Neuronal stem cell (in vitro differentiated cells): ENCODE data around the gene SORCS3.

Experiments used
- DNase-seq: peaks from one replicate; pipeline ENCODE4 v3.0.0-alpha.2; 2013; ENCODE audit warnings: low spot score
- H2AFZ ChIP-seq: one replicate; pipeline ENCODE4 v1.6.1; 2013; ENCODE audit warnings: mild to moderate bottlenecking, low read length, inconsistent platforms
- H2AK5ac ChIP-seq: 2 replicates; pipeline ENCODE4 v1.6.1; 2013; ENCODE audit warnings: low read depth, mild to moderate bottlenecking, inconsistent platforms, low read length, moderate library complexity, mixed read lengths
- H2BK120ac ChIP-seq: 2 replicates; pipeline ENCODE4 v1.6.1; 2013; ENCODE audit warnings: low read depth, mild to moderate bottlenecking, inconsistent platforms, low read length, moderate library complexity, mixed read lengths
- H2BK12ac ChIP-seq: one replicate; pipeline ENCODE4 v1.6.1; 2013; ENCODE audit warnings: low read length, inconsistent platforms
- H2BK15ac ChIP-seq: 2 replicates; pipeline ENCODE4 v1.6.1; 2013; ENCODE audit warnings: mild to moderate bottlenecking, low read length, inconsistent platforms, mixed read lengths
- H2BK5ac ChIP-seq: one replicate; pipeline ENCODE4 v1.6.1; 2013; ENCODE audit warnings: inconsistent platforms, mild to moderate bottlenecking, low read length, moderate library complexity
- H3K14ac ChIP-seq: one replicate; pipeline ENCODE4 v1.6.1; 2013; ENCODE audit warnings: low read length, inconsistent platforms
- H3K18ac ChIP-seq: 2 replicates; pipeline ENCODE4 v1.6.1; 2013; ENCODE audit warnings: low read length, inconsistent platforms
- H3K23ac ChIP-seq: 2 replicates; pipeline ENCODE4 v1.6.1; 2013; ENCODE audit warnings: low read depth, mild to moderate bottlenecking, mixed read lengths, low read length, inconsistent platforms; ENCODE audit not compliant: poor library complexity
- H3K27ac ChIP-seq: replicated peaks from 3 replicates; pipeline ENCODE4 v1.5.1; 2013; ENCODE audit warnings: low read length, inconsistent platforms
- H3K27me3 ChIP-seq, 3 experiments: 2 replicates each; pipeline ENCODE4 v1.6.1; 2013; ENCODE audit warnings: low read length in 3 of 3, mild to moderate bottlenecking in 2 of 3, inconsistent platforms in 1 of 3, low read depth in 1 of 3, mixed read lengths in 1 of 3, moderate library complexity in 1 of 3; ENCODE audit not compliant: control insufficient read depth in 3 of 3, insufficient read depth in 3 of 3
- H3K36me3 ChIP-seq, 2 donors: replicated peaks in 1 of 2; 2 replicates each; pipeline ENCODE4 v1.6.1; 2013; ENCODE audit warnings: low read length in 2 of 2; ENCODE audit not compliant: control insufficient read depth in 2 of 2, insufficient read depth in 2 of 2
- H3K4ac ChIP-seq: 2 replicates; pipeline ENCODE4 v1.6.1; 2013; ENCODE audit warnings: inconsistent platforms, mild to moderate bottlenecking, low read length, moderate library complexity
- H3K4me1 ChIP-seq, 2 donors: 1 replicate in 1 of 2; 2 replicates in 1 of 2; pipeline ENCODE4 v1.6.1; 2013; ENCODE audit warnings: low read length in 2 of 2, low read depth in 1 of 2; ENCODE audit not compliant: control insufficient read depth in 2 of 2, insufficient read depth in 1 of 2
- H3K4me2 ChIP-seq: one replicate; pipeline ENCODE4 v1.6.1; 2013; ENCODE audit warnings: mild to moderate bottlenecking, low read length, inconsistent platforms; ENCODE audit not compliant: insufficient read depth, poor library complexity, severe bottlenecking
- H3K4me3 ChIP-seq, 2 donors: 2 replicates each; pipeline ENCODE4 v1.5.1; 2013; ENCODE audit warnings: low read length in 2 of 2, mild to moderate bottlenecking in 2 of 2, inconsistent platforms in 1 of 2, moderate library complexity in 1 of 2
- H3K79me1 ChIP-seq: one replicate; pipeline ENCODE4 v1.6.1; 2013; ENCODE audit warnings: low read depth, mild to moderate bottlenecking, inconsistent platforms, low read length, moderate library complexity
- H3K9ac ChIP-seq: one replicate; pipeline ENCODE4 v1.6.1; 2013; ENCODE audit warnings: mild to moderate bottlenecking, low read depth, low read length, inconsistent platforms; ENCODE audit not compliant: poor library complexity
- H3K9me3 ChIP-seq, 2 donors: replicated peaks in 1 of 2; 2 replicates each; pipeline versions ENCODE3 to v1.6.1; 2013; ENCODE audit warnings: low read length in 2 of 2, mild to moderate bottlenecking in 2 of 2, inconsistent platforms in 1 of 2, low read depth in 1 of 2, mixed read lengths in 1 of 2, moderate library complexity in 1 of 2; ENCODE audit not compliant: control insufficient read depth in 2 of 2, insufficient read depth in 1 of 2
- H4K8ac ChIP-seq: one replicate; pipeline ENCODE4 v1.6.1; 2013; ENCODE audit warnings: low read depth, mild to moderate bottlenecking, inconsistent platforms, low read length, moderate library complexity
- H4K91ac ChIP-seq: one replicate; pipeline ENCODE4 v1.6.1; 2013; ENCODE audit warnings: low read length, low read depth, mild to moderate bottlenecking, inconsistent platforms; ENCODE audit not compliant: poor library complexity
- WGBS, 2 donors: extraction: QIAGEN DNeasy Blood & Tissue Kit; methylation state at CpG; one replicate each; pipeline ENCODE4 v1.1.7; 2013; ENCODE audit warnings: missing lambda C conversion rate in 2 of 2, mixed read lengths in 1 of 2; ENCODE audit not compliant: insufficient read length in 2 of 2, insufficient replicate concordance in 1 of 2; ENCODE audit errors: extremely low coverage in 2 of 2; 5-methylcytosine and 5-hydroxymethylcytosine counted together

SORCS3 gene

GRCh38 chr10:104938031-104938430 lies 296.9 kb downstream of the SORCS3 start:
- Histone ChIP-seq H3K79me1 (no peaks in the 10 kb centered on the region), H3K18ac (no peak overlapping the region), H2AFZ (no peak overlapping the region), H3K4me2 (no peak overlapping the region), H3K27ac (no peak overlapping the region), H2BK5ac (no peak overlapping the region), H4K91ac (no peak overlapping the region), H3K4ac (no peak overlapping the region), H4K8ac (no peak overlapping the region), H3K4me3 (no peak overlapping the region), H3K36me3 (no peaks in the 10 kb centered on the region), H2AK5ac (no peak overlapping the region), H2BK12ac (no peak overlapping the region), H3K9me3 (no peaks in the 10 kb centered on the region), H2BK120ac (no peak overlapping the region), H3K23ac (no peak overlapping the region), H3K27me3 (no peaks in the 10 kb centered on the region), H3K9ac (no peak overlapping the region), H2BK15ac (no peak overlapping the region), H3K14ac (no peak overlapping the region), H3K4me1 (peaks cover 0 to 2% of the 10 kb centered on the region in 2 donors)
- no peak for DNase-seq
- WGBS, 2 donors = no CpG with 5 or more reads among the region's 4 CpGs

GRCh38 chr10:104941662-104942061 lies 300.6 kb downstream of the SORCS3 start:
- Histone ChIP-seq H2BK5ac (no peak overlapping the region), H3K14ac (no peak overlapping the region), H2BK12ac (no peak overlapping the region), H3K27me3 (no peaks in the 10 kb centered on the region), H3K4me3 (no peak overlapping the region), H2AK5ac (no peak overlapping the region), H2AFZ (no peak overlapping the region), H3K36me3 (no peaks in the 10 kb centered on the region), H2BK120ac (no peak overlapping the region), H3K4me1 (peaks cover 0 to 3% of the 10 kb centered on the region in 2 donors), H3K9me3 (no peaks in the 10 kb centered on the region), H3K4ac (no peak overlapping the region), H2BK15ac (no peak overlapping the region), H3K4me2 (no peak overlapping the region), H3K9ac (no peak overlapping the region), H3K23ac (no peak overlapping the region), H4K91ac (no peak overlapping the region), H4K8ac (no peak overlapping the region), H3K27ac (no peak overlapping the region), H3K18ac (no peak overlapping the region), H3K79me1 (no peaks in the 10 kb centered on the region)
- DNase-seq = no peak

GRCh38 chr10:104947314-104947713 lies 306.2 kb downstream of the SORCS3 start:
- WGBS, 2 donors = no CpG with 5 or more reads among the region's 9 CpGs
- Histone ChIP-seq H3K23ac (no peak overlapping the region), H3K27ac (no peak overlapping the region), H3K4ac (no peak overlapping the region), H2BK15ac (no peak overlapping the region), H3K14ac (no peak overlapping the region), H3K18ac (no peak overlapping the region), H3K4me2 (no peak overlapping the region), H2AK5ac (no peak overlapping the region), H3K9ac (no peak overlapping the region), H4K8ac (no peak overlapping the region), H4K91ac (no peak overlapping the region), H3K9me3 (no peaks in the 10 kb centered on the region), H3K4me1 (peaks cover 0 to 9% of the 10 kb centered on the region in 2 donors), H3K4me3 (no peak overlapping the region), H3K79me1 (no peaks in the 10 kb centered on the region), H3K27me3 (no peaks in the 10 kb centered on the region), H2BK120ac (no peak overlapping the region), H2AFZ (no peak overlapping the region), H3K36me3 (no peaks in the 10 kb centered on the region), H2BK5ac (no peak overlapping the region), H2BK12ac (no peak overlapping the region)
- no peak for DNase-seq

- Histone ChIP-seq H3K27ac (no peak overlapping the region), H3K14ac (no peak overlapping the region), H4K91ac (no peak overlapping the region), H3K4me3 (no peak overlapping the region), H3K36me3 (no peaks in the 10 kb centered on the region), H3K27me3 (no peaks in the 10 kb centered on the region), H4K8ac (no peak overlapping the region), H2BK5ac (no peak overlapping the region), H3K4ac (no peak overlapping the region), H3K9me3 (no peaks in the 10 kb centered on the region), H3K4me2 (no peak overlapping the region), H3K18ac (no peak overlapping the region), H3K9ac (no peak overlapping the region), H3K23ac (no peak overlapping the region), H2AFZ (no peak overlapping the region), H2AK5ac (no peak overlapping the region), H2BK15ac (no peak overlapping the region), H2BK120ac (no peak overlapping the region), H3K79me1 (no peaks in the 10 kb centered on the region), H3K4me1 (no peaks in the 10 kb centered on the region), H2BK12ac (no peak overlapping the region)
- WGBS, 2 donors = no CpG with 5 or more reads among the region's 4 CpGs
- DNase-seq = no peak
Observed at GRCh38 chr10:104957178-104957841, 316.2 kb downstream of the SORCS3 start.
